Thyroid gland (tissue), 4 donors: Measurements from ENCODE around the gene NREP.

Experiments used
- CTCF ChIP-seq, 6 experiments: fragments of 200-600 bp in 3 of 6; fragments of 450-650 bp in 3 of 6; sonication (generic) in 3 of 6; IDR thresholded peaks; one replicate each; pipeline ENCODE4 v1.5.1; 2016 to 2019; ENCODE audit warnings: antibody characterized with exemption in 6 of 6, mild to moderate bottlenecking in 2 of 6, inconsistent platforms in 1 of 6, moderate library complexity in 1 of 6
- POLR2A ChIP-seq, 2 donors: fragments of 450-650 bp; IDR thresholded peaks; one replicate each; pipeline ENCODE4 v1.6.1; 2017; ENCODE audit warnings: antibody characterized with exemption in 2 of 2, mild to moderate bottlenecking in 2 of 2, moderate library complexity in 1 of 2

GRCh38 chr5:111782216-111782615, 25.2 kb upstream of the NREP start:
- TF ChIP-seq POLR2A (IDR thresholded peaks at IDR 0.05) (no peak), CTCF (IDR thresholded peaks at IDR 0.05) (no peak)
